ENCODE measurements around the gene CEP170.
"Not testable (repeated sequence)": the region's sequence is repeated elsewhere in the genome, so short reads cannot be mapped to it uniquely, and the experiment has no call there.

CEP170 gene

DNA sequence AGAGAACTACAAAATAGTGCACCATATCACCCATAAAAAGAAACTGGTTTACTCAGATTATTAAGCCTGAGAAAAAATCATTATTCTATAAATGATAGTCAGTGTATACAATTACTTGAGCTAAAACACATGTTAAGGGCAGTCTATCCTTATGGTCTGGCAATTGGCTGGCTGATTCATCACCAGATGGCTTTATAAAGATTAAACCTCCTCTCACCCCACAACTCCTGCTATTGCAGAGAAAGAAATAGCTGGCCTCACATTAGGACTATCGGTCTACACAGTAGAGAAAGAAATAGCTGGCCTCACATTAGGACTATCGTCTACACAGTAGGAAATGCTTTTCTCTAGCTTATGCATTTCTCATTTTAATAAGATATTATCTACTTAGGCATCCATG lies 21.2 kb downstream of the CEP170 start:
- peak; percentile 38 for DNase-seq (ENCODE audit: low spot score)

DNA sequence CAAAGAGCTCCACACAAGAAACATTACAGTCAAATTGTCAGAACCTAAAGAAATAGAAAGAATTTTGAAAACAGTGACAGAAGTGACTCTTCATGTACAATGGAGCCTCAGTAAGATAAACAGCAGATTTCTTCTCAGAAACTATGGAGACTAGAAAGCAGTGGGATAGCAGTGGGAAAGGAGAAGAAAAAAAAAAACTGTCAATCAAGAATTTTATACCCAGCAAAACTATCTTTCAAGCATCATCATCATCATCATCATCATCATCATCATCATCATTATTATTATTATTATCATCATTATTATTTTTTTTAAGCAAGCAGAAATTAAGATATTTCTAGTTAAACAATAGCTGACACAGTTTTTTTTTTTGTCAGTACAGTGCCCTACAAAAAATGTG lies 24.2 kb downstream of the CEP170 start:
- no peak for DNase-seq (ENCODE audit: low spot score)

DNA sequence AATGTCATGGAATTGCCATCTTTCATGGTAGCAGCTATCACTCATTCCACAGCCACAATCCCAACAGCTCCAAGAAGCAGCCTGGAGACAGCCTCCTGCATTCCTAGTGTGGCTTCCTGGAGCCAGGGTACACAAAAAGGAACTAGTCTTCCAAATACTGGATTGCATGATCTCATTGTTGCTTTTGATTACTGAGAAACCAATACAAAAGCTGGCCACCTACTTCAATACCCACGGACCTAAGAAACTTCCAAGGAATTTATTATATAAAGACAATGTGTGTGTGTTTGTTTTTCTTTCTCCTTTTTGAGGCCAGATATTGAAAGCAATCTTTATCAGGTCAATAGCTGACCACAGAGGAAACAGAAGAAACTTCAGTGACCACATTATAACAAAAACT lies 25.6 kb downstream of the CEP170 start:
- no peak for DNase-seq (ENCODE audit: low spot score)

DNA sequence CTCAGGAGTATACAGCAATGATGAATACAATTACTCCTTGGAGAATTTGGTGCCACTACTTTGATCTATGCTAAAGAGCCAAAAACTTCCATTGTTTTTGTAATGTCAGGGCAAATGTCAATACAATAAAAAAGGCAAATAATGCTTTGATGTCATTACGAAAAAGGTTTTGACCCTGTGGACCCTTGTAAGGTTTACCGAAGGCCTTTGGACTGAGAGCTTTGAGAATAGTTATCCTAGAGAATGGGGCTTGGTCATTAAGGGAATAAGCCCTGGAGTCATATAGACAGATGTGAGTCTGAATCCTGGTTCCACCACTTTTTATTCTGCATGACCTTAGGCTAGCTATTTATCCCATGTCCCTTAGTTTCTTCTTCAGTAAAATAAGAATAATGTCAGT lies 27.5 kb downstream of the CEP170 start:
- no peak for DNase-seq (ENCODE audit: low spot score)

DNA sequence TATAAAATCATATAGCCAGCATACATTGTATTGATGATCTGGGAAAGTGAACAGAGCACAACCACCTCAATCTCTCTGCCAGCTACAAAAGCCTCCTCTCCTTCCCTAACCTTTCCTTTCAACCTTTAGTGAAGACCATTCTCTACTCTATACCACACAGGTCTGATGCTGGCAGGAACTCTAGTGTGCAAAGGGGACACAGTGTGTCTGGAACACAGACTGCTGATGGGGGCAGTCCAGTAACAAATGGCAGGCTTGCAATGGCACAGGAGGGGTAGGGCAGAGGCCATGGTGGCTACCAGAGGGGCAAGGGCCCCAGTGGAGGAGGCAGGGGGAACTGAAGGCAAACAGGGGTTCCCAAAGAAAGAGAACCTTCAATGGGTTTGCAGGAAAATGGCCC lies 37.0 kb downstream of the CEP170 start:
- no peak for DNase-seq (ENCODE audit: low spot score)

DNA sequence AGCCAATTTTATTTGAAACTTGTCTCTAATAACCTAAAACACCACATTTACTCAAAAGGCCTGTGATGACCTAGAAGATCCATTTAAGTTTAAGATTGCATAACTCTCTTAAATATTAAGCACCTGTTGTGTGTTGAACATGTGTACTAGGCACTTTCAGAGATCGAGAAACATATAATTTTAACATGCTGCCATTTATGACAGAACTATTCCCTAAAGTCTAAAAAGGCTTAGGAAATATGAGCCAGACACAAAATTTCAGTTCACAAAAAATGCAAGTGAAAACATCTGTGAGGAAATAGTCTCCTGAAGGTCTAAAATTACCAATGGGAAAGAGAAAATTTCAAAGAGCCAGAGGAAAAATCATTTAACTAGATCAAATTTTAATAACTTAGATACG lies 37.7 kb downstream of the CEP170 start:
- DNase-seq (ENCODE audit: low spot score), result no peak

DNA sequence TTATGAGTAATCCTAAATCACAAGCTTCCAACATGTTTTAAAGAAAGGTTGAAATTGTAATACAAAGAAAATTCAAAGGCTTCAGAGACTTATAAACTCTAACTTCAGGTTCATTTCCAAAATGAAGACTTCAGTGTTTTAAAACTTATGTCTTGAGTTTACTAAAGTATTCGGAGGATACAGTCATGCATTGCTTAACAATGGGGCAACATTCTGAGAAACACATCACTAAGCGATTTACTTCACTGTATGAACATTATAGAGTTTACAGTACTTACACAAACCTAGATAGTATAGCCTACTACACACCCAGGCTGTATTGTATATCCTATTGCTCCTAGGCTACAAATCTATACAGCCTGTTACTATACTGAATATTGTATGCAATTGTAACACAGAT lies 38.3 kb downstream of the CEP170 start:
- no peak for DNase-seq (ENCODE audit: low spot score)

DNA sequence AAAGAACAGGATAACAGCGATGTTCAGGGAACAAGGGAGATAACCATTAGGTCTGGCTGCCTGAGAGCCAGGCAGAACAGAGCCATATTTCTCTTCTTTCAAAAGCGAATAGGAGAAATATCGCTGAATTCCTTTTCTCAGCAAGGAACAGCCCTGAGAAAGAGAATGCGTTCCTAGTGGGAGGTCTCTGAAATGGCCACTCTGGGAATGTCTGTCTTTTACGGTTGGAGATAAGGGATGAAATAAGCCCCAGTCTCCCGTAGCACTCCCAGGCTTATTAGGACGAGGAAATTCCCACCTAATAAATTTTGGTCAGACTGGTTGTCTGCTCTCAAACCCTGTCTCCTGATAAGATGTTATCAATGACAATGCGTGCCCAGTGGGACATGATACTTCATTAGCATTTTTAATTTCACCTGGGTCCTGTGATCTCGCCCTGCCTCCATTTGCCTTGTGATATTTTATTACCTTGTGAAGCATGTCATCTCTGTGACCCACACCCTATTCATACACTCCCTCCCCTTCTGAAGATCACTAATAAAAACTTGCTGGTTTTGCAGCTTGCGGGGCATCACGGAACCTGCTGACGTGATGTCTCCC lies 39.7 kb downstream of the CEP170 start:
- DNase-seq (ENCODE audit: low spot score), result not testable (repeated sequence)

DNA sequence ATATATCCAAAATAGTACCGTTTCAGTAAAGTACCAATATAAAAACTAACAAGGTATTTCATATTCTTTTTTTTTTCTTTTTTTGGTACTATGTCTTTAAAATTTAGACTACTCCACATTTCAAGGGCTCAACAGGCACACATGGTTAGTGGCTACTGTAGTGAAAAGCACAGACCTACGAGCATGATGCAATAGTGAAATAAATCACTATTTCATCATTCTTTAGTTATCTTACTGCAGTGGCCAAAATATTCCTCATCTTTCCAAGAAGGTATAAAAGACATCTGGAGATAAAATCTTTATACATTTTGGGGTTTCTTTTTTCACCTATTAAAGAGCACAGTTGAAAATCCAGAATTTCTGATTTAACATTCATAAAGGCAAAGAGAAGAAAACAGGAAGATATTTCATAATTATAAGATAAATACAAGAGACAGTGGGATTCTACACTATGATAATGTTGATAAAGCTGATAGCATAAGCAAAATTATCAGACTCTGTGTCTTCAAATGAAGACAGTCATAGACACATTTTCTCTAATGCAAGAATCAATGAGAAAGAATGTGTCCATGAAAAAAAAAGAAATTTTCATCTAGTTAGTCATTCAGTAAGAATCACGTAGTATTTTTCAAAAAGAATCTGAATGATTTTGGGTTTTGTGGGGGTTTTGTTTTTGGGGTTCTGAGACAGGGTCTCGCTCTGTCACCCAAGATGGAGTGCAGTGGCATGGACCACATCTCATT lies 41.9 kb downstream of the CEP170 start:
- no peak for DNase-seq (ENCODE audit: low spot score)

DNA sequence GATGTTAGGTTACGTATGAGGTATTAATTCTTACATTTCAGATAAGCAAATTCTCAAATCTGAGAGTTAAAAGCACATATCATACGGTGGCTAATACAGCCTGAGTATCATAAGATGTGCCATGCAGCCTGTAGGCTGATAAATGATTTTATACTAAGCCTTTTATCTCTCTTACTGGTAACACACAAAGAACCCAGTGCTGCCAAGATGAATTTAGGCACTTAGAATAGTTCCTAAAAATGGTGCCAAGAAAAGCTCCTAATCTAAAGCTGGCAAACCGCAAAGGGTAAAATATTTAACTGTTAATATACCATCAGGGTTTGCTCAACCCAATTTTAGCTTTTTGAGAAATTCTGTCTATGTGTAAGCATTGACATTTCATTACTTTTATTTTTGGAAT lies 43.1 kb downstream of the CEP170 start:
- DNase-seq (ENCODE audit: low spot score), result peak; percentile 28

DNA sequence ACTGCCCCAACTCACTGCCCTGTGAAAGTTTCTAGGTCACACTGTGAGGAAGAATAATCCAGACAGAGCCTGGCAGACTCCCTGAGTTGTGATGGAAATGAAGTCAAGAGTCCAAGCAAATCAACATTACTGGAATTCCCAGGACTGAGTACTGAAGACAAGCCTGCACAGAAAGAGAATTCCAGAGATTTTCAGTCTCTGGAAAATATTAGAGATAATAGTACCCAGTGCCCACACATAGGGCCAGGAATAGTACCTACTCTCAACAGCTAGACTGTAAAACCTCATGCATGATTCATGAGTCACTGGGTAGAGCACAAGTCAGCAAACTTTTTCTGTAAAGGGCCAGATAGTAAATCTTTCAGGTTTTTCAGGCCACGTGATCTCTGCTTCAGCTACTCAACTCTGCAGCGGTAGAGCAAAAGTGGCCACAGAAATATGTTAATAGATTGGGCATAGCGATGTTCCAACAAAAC lies 50.0 kb downstream of the CEP170 start:
- not testable (repeated sequence) for DNase-seq (ENCODE audit: low spot score)

DNA sequence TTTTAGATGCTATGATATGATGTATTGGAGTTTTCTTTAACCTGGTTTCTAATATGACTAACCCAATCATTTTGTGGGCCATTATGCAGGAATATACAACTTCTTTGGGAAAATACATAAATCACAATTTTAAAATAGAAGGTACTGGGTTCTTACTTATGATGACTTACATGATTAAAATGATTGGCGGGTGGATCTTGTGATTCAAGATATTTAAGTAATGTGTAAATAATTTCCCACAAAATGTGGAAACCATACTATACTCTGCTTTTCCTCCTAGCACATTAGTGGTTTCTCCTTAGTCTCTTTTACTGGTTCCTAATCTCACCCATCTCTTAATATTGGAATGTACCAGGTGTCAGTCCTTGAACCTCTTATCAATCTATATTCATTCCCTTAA lies 50.7 kb downstream of the CEP170 start:
- not testable (repeated sequence) for DNase-seq (ENCODE audit: low spot score)

DNA sequence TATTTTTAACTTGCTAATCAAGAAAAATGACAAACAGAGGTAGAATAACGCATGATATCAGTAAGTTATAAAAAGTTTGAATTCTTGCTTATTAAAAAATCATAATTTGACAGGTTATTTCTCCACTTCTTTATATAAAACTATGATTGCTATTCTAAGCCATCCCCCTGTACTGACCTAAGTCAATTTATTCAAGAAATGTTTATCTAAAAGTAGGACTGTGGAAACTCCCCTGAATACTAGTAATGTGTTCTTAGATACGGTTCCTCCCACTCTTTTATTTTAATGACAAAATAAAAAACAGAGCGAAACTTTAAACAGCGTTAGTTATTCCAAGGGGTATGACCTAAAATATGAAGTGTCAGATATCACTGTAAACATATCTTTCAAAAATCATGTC lies 51.9 kb downstream of the CEP170 start:
- DNase-seq (ENCODE audit: low spot score), result not testable (repeated sequence)

DNA sequence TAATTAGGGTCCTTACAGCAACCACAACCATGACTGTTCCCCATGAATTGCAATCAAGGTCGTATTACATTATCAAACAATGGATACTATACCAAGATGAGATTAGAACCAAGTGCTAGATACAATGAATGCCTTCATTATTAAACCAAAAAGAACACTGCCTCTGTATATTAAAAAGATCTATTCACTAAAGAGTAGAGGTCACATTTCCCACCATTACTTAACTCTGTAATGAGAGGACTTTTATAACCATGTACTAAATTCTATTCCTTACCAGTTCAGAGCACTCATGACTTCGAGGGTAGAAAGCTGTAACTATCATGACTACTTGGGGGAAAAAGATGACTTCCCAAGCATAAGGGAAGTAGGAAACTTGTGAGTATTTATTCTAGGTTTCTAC lies 53.8 kb downstream of the CEP170 start:
- not testable (repeated sequence) for DNase-seq (ENCODE audit: low spot score)

DNA sequence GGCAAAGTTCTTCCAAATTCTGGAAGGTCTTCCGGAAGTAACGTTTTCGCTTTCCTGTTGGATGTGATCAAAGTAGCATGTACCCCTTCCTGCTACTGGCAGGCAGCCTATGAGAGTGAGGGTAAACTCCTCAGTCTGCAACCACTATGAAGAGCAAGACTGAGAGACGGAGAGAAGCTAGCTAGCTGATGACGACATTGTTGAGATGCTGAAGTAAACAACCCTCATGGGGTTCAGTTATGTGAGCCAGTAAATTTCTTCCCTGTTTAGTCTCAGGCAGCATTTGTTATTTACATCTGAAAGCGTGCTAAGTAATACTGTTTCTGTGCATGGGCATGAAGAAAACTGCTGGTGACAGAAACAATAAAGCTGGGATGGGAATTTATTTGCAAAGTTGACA lies 57.6 kb downstream of the CEP170 start:
- DNase-seq (ENCODE audit: low spot score), result not testable (repeated sequence)

DNA sequence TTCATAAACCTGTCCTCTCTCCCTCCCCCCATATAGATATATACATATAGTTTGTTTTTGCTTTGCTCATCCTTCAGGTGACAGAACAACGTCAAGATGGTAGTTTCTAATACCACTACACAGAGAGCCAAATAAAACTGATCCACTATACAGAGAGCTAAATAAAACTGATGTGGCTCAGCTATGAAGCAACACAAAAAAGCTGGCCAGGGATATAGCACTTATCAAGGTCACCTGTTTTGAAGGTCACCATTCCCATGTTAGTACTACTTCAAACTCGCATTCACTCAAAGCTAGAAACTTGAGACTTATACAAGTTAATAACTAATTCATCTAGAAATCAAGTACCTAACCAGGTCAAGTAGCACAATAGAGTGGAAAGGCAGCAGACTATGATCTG lies 61.8 kb downstream of the CEP170 start:
- DNase-seq (ENCODE audit: low spot score), result not testable (repeated sequence)

DNA sequence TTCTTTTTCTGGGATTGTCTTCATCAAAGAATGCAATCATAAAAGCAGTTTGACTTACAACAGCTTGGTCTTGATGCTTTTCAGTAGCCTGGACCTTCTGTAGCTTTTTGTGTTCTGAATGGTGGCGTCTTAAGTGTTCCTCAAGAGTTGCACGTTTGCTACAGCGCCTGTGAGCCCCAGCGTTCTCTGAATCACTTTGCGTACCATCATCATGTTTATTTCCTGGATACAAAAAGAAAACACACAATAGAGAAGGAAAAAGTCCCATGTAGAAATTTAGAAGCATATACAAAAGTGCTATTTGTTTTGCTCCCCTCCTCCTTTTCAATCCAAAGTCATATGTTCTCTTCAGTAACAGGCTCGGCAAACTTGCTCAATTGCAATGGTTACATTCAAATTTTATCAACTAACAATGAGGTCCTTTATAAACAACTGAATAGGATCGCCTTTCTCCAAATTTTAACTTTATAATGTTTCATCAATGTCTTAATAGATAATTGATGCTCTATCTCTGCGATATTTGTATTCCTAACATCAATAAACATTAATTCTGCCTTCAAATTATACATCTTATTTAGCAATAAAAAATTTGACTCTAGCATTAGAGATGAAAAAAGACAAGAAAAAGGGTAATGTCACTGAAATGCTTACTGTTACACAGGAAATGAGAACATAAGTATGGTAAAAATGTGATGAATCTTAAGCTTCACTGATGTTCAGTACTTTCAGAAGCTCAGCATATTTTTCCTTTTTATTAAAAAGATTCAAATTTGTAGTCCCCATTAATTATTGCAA lies 68.7 kb downstream of the CEP170 start:
- not testable (repeated sequence) for DNase-seq (ENCODE audit: low spot score)

DNA sequence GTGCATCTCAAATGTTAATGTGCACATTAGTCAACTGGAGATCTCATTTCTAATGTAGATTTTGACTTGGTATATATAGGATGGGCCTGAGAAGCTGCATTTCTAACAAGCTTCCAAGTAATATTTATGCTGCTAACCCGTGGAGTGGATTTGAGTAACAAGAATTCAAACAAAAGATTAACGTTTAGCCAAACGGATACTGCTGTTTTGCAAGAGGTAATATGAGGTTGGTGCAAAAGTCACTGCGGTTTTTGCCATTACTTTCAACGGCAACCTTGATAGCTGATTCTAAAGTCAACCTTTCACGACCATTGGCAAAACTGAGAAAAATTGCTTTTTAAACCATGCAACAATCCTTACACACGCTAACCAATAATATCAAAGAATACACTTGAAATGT lies 70.3 kb downstream of the CEP170 start:
- not testable (repeated sequence) for DNase-seq (ENCODE audit: low spot score)

DNA sequence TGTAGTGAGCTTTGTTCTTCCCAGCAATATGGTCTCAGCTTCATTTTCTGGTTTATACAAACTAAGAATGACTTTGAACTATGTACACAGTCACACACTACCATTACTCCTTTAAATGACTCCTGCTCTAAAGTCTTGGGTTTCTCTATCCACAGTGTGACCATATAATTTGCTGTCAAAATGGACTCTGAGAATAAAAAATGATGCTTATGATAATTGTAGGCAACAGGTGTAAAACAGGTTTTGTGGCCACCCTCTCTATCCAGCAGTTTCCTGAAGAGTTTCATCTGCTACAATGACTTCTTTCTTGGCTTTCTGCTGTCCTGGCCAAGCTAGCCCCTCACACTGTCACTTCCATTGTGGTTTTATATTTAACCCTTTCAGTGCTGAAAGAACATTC lies 71.4 kb downstream of the CEP170 start:
- DNase-seq (ENCODE audit: low spot score), result not testable (repeated sequence)

DNA sequence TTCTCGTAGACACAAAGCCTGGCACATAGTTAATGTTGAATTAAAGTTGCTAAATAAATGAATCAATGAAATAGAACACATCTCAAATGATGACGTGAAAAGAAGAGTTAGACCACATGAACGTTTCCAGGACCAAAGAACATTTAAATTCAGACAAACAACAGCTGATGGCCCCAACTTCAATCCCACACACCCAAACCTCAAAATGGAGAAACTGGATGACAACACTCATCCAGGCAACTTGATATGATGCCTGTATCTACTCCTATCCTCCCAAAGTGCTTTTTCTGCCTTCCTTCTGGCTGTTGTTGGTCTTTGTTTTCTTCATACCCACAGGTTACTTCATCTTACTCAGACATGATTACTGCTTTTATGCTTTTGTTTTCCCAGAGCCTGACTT lies 71.9 kb downstream of the CEP170 start:
- DNase-seq (ENCODE audit: low spot score), result not testable (repeated sequence)

DNA sequence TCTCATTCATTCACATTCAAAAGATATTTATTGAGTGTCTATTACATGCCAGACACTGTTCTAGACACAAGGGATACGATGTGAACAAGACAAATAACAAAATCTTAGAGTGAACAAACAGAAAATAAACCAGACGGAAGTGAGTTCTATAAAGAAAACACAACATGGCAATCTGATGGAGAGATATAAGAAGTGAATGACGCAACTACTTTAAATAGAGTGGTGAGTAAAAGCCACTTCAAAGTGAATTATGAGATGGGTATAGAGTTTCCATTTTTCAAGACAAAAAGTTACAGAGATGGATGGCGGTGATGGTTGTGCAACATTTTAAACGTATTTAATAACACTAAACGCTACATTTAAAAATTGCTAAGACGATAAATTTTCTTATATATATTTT lies 75.4 kb downstream of the CEP170 start:
- DNase-seq (ENCODE audit: low spot score), result no peak

DNA sequence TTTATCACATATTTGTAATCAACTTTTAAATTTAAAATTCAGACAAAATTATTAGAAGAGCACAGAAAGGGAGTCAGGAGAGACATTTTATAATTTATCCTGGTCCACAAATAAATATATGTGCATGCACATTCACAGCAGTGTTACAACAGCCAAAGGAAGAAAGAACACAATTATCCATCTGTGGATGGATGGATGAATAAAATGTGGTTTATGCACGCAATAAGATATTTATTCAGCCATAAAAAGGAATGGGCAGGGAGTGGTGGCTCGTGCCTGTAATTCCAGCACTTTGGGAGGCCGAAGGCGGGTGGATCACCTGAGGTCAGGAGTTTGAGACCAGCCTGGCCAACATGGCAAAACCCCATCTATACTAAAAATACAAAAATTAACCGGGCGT lies 77.3 kb downstream of the CEP170 start:
- not testable (repeated sequence) for DNase-seq (ENCODE audit: low spot score)
